ENCODE results near the gene OSM. TPM values are rescaled to one million over a fixed set of nuclear protein-coding genes. Genes with fewer than 3 reads are reported as not detected.

OSM gene
- total RNA-seq, 1 experiment from 2014 or later = not detected

DNA sequence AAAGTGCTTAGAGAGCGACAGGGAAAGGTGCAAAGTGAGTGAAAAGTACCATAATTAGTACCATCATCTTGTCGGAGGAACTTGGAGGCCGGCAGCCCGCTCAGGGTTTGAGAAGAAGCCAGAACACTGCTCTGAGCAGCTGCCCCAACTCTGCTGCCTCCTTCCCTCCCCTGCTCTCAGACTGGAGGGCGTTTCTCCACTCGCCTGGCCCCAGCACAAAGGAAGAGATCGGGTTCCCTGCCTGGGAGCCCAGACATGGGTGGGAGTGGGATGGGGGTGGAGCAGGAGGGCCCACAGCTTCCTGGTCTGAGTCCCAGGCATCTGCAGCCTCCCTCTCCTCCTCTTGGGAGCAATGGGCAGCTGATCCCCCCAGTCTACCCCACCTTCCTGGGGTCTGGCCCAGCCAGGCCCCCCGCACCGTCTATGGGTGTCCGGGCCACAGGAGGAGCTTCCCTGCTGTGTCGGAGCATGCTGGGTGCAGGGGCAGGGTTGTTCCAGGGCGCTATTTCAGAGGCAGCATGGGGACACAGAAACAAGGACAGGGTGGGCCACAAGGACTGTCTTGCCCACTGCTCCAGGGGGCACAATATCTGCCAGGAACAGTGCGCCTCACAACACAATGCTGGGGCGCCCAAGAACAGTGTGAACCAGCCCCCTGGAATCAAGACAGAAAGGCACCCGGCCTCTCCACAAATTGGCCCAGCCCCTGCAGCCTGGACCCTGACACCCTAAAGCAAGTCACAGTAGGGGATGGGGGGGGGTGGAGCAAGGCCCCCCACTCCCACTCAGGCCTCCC lies 24.9 kb downstream of the OSM start:
- H3K36me3 ChIP-seq (ENCODE audit: control insufficient read depth, insufficient read depth, low read length) = no peaks in the 10 kb centered on the region; the same call in 1 of the 2 replicates
- DNase-seq (ENCODE audit: low read depth, low spot score) (no peak), ATAC-seq (no peak)
- peaks cover 74% of the 10 kb centered on the region for H3K4me1 ChIP-seq (ENCODE audit: control insufficient read depth, insufficient read depth, low read length)
- no peak for TF ChIP-seq SIN3A (IDR thresholded peaks at IDR 0.05; ENCODE audit: borderline replicate concordance, insufficient read depth, low read depth, low read length)
- no TSS peak for BruUV-seq (replicated peaks)
- ChIA-PET POLR2A (interaction anchor here (0.8 kb wide), 1 partner anchor 29 kb away, joined by 3 read pairs; no protein-coding TSS in a partner anchor), CTCF (interaction anchor here (0.5 to 1.1 kb wide), 2 partner anchors 12 to 134 kb away, joined by 3 read pairs; no protein-coding TSS in a partner anchor)
- no peak overlapping the region for H3K4me3 ChIP-seq (ENCODE audit: low read depth in 2 of 2, low read length in 2 of 2)
- H3K27me3 ChIP-seq (ENCODE audit: control insufficient read depth, insufficient read depth, low read length) = no peaks in the 10 kb centered on the region
- intact Hi-C loops (cut with micrococcal nuclease; ENCODE audit: unreplicated experiment) = loop anchor here (5.0 kb wide), 1 partner anchor 134 kb away; no protein-coding TSS in a partner anchor
- no peaks in the 10 kb centered on the region for H3K9me3 ChIP-seq (ENCODE audit: control insufficient read depth, insufficient read depth, low read depth, low read length)
- in situ Hi-C loops (cut with HindIII; ENCODE audit: low pct_unique_long_range_greater_than_20kb, low sequenced_read_pairs) = no loop called here
- peak overlapping the region; percentile 95 for H3K27ac ChIP-seq (ENCODE audit: low read length)

DNA sequence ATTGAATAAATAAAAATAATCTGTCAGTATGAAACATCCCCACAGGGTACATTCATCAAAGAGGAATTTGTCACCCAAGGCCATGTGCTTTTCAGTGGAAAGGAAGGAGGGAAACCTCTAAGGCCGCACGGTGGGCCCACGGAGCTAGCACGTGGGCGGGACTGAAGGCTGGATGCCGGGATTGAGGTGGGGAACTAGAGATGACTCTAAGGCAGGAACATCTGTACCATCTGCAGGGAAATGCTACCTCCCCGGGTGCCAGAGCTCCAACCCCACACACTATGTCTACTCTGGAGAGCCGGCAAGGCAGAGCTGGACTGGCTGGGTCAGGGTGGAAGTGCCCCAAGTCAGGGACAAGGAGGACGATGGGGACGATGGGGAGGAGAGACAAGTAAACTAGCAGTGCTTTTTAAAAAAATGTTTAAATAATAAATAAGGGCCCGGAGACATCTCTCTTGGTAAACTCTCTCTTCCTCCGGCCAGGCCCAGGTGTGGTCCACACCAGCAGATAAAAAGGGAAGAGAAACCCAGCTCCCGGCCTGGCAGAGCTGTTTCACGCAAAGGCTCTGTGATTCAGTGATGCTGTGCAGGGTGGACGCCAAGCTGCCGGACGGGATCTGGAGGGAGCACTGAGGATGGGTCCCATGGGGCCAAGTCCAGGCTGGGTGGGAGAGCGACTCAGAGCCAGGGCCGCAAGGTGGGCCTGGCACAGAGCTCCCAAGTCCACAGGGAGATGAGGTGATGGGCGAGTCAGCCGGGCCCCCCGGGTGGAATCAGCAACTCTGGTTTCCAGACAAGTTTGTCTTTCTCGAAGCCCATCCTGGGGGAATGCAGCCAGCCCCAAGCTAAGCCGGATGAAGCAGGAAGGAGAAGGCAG lies 25.9 kb downstream of the OSM start:
- ChIA-PET POLR2A (no interaction called here), CTCF (interaction anchor here (1.1 kb wide), 1 partner anchor 133 kb away, joined by 3 read pairs; no protein-coding TSS in a partner anchor)
- Histone ChIP-seq H3K27me3 (ENCODE audit: control insufficient read depth, insufficient read depth, low read length) (no peaks in the 10 kb centered on the region), H3K27ac (ENCODE audit: low read length) (peak overlapping the region; percentile 95), H3K36me3 (ENCODE audit: control insufficient read depth, insufficient read depth, low read length) (no peaks in the 10 kb centered on the region; the same call in 1 of the 2 replicates), H3K4me1 (ENCODE audit: control insufficient read depth, insufficient read depth, low read length) (peaks cover 84% of the 10 kb centered on the region), H3K9me3 (ENCODE audit: control insufficient read depth, insufficient read depth, low read depth, low read length) (no peaks in the 10 kb centered on the region), H3K4me3 (ENCODE audit: low read depth in 2 of 2, low read length in 2 of 2) (no peak overlapping the region)
- ATAC-seq (no peak), DNase-seq (ENCODE audit: low read depth, low spot score) (no peak)
- in situ Hi-C loops (cut with HindIII; ENCODE audit: low pct_unique_long_range_greater_than_20kb, low sequenced_read_pairs) (no loop called here), intact Hi-C loops (cut with micrococcal nuclease; ENCODE audit: unreplicated experiment) (loop anchor here (5.0 kb wide), 1 partner anchor 133 kb away; no protein-coding TSS in a partner anchor)
- TF ChIP-seq SIN3A (IDR thresholded peaks at IDR 0.05; ENCODE audit: borderline replicate concordance, insufficient read depth, low read depth, low read length) (no peak), POLR2AphosphoS5 (IDR thresholded peaks at IDR 0.05; ENCODE audit: low read depth, low read length) (no peak), TCF7L2 (IDR thresholded peaks at IDR 0.05; ENCODE audit: low read depth, low read length) (no peak)
- TF ChIP-seq, protein P1, sequence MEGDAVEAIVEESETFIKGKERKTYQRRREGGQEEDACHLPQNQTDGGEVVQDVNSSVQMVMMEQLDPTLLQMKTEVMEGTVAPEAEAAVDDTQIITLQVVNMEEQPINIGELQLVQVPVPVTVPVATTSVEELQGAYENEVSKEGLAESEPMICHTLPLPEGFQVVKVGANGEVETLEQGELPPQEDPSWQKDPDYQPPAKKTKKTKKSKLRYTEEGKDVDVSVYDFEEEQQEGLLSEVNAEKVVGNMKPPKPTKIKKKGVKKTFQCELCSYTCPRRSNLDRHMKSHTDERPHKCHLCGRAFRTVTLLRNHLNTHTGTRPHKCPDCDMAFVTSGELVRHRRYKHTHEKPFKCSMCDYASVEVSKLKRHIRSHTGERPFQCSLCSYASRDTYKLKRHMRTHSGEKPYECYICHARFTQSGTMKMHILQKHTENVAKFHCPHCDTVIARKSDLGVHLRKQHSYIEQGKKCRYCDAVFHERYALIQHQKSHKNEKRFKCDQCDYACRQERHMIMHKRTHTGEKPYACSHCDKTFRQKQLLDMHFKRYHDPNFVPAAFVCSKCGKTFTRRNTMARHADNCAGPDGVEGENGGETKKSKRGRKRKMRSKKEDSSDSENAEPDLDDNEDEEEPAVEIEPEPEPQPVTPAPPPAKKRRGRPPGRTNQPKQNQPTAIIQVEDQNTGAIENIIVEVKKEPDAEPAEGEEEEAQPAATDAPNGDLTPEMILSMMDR (IDR thresholded peaks at IDR 0.05) = no peak
- TF ChIP-seq, protein P2, sequence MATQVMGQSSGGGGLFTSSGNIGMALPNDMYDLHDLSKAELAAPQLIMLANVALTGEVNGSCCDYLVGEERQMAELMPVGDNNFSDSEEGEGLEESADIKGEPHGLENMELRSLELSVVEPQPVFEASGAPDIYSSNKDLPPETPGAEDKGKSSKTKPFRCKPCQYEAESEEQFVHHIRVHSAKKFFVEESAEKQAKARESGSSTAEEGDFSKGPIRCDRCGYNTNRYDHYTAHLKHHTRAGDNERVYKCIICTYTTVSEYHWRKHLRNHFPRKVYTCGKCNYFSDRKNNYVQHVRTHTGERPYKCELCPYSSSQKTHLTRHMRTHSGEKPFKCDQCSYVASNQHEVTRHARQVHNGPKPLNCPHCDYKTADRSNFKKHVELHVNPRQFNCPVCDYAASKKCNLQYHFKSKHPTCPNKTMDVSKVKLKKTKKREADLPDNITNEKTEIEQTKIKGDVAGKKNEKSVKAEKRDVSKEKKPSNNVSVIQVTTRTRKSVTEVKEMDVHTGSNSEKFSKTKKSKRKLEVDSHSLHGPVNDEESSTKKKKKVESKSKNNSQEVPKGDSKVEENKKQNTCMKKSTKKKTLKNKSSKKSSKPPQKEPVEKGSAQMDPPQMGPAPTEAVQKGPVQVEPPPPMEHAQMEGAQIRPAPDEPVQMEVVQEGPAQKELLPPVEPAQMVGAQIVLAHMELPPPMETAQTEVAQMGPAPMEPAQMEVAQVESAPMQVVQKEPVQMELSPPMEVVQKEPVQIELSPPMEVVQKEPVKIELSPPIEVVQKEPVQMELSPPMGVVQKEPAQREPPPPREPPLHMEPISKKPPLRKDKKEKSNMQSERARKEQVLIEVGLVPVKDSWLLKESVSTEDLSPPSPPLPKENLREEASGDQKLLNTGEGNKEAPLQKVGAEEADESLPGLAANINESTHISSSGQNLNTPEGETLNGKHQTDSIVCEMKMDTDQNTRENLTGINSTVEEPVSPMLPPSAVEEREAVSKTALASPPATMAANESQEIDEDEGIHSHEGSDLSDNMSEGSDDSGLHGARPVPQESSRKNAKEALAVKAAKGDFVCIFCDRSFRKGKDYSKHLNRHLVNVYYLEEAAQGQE (IDR thresholded peaks at IDR 0.05; ENCODE audit: insufficient read depth in 1 of 2, low read depth in 2 of 2, low read length in 1 of 2) = no peak
- BruUV-seq (replicated peaks) = no TSS peak
